GM18511 (cell line): Measurements from ENCODE around the gene TMEM240.
A peak's percentile ranks its signal among the peaks of the same experiment; 100 is the strongest.

Experiments used
- ATAC-seq: cut with Tn5 transposase; IDR thresholded peaks from one replicate; pipeline ENCODE4 v1.9.1; 2021; ENCODE audit warnings: mild to moderate bottlenecking, moderate library complexity; ENCODE audit not compliant: unreplicated experiment

The TMEM240 gene

GRCh38 chr1:1540090-1540817, at the start of gene TMEM240:
Gene TMEM240, minus strand, starts transcription at chr1:1540624. Its CDS starts 278 bp downstream, at chr1:1540346.
- no peak for ATAC-seq

DNA sequence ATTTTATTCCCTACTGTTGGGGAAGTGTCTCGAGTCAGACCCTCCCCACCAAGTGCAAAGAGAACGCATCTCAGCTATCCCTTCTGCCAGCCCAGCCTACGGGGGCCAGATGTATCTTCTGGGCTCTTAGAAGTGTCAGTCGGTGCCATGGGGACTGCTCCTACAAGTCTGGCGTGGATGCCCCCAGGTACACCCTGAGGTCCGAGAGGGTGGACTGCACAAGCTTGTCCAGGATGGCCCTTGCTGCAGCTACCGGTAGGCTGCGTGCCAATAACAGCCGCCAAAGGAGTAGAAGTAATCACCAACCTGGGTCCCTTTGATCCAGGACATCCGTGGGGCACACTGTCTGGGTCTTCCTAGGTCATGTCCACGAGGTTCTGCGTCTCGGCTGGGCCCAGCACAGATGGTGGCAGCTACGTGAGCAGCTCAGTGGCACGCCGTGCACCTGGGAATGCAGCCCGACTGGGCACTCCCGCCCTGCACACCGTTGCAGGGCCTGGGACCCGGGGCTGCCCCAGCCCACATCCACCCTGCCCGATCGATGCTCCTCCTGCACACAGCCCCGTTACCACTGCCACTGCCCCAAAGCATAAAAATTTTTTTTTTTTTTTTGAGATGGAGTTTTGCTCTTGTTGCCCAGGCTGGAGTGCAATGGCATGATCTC, 43.1 kb upstream of the TMEM240 start:
- no peak for ATAC-seq

GRCh38 chr1:1582585-1583346, 42.3 kb upstream of the TMEM240 start:
- ATAC-seq: no peak

- no peak for ATAC-seq
Observed at GRCh38 chr1:1578371-1578940, 38.0 kb upstream of the TMEM240 start.

GRCh38 chr1:1577367-1578011, 37.1 kb upstream of the TMEM240 start:
- no peak for ATAC-seq

DNA sequence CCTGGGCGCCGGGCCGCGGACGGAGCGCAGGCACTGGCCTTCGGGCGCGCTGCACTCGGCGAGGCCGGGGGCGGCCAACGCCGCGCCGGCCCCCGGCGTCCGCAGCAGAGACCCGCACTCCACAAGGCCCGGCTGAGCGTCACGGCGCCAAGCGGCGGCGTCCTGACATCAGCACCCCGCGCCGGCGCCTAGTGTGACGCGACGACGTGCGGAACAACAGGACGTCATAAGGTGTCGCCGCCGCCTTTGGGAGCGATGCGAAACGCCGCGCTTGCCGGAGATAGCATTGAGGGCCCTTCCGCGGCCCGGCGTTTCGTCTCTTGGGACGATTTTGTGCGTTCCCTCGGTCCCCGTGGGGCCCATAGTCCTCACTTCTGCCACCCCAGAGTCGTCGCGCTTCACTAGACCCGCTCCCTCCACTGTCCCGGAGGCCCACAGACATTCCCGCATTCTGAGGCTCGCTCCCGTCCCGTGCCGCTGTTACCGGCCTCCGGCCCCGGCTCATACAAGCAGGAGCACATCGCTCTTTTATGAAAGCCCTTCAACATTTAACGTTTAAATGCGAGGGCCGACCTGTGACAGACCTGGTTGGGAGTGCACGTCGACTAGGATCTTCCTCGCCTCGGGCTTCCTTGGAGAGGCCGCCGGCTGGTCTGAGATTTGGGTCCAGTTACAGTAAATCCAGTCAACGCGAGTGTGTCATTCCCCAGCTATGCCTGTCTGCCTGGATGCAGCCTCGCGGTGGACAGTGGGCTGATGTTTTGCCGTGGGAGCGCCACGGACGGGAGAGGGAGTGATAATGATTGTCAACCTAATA, 34.5 kb upstream of the TMEM240 start, which contains the start of gene SSU72:
TSS of gene SSU72 (minus strand) at position 143 of the 817 bp plus-strand sequence. CDS start 306 bp downstream, outside the sequence.
- ATAC-seq: peak; percentile 85

DNA sequence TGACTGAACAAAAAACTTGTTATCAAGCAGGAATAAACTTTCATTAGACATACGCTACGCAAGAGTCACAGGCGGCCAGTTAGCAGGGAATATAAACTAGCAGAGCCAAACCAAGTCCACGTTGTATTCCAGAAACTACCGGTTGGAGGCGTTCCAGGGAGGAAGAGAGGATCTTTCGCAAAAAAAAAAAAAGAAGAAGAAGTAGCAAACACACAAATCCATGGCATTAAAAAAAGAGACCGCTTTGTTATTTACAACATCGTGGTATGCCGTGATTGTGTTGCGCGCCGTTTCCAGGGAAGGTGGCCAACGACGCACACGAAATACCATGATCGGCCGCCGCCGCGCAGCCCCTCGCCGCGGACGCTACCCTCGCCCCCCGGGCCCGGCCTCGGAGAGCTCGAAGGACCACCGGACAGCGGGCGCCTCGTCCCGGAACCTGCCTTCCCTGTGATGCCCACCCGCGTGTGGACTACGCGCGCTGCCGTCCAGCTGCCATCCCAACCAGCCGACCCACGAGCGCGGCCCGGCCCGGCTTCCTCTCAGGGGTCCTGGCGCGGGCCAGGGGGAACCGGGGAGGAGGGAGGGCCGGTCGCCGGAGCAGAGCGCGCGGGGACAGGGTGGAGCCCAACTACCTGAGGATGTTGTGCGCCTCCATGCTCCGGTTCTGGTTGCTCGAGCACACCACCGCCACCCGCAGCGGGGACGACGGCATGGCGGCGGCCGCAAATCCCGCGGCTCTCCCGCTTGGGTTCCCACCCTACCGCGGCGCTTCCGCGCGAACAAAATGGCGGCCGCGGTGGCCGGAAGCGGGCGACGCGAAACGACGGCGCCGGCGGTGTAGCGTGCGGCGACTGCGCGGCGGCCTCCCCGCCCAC, 33.7 kb upstream of the TMEM240 start:
- ATAC-seq: peak; percentile 78

DNA sequence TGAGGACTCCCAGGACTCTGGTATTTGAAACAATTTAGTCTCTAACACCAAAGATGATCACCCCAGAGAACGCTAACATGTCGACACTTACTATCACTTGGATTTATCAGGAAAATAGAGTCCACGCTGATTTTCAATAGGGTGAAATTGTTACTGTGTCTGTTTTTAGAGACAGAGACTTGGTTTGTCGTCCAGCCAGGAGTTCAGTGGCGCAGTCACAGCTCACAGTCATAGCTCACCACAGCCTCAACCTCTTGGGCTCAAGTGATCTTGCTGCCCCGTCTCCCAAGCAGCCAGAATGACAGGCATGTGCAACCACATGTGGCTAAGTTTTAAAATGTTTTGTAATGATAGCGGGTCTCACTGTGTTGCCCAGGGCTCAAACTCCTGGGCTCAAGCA, 28.9 kb upstream of the TMEM240 start:
- no peak for ATAC-seq

DNA sequence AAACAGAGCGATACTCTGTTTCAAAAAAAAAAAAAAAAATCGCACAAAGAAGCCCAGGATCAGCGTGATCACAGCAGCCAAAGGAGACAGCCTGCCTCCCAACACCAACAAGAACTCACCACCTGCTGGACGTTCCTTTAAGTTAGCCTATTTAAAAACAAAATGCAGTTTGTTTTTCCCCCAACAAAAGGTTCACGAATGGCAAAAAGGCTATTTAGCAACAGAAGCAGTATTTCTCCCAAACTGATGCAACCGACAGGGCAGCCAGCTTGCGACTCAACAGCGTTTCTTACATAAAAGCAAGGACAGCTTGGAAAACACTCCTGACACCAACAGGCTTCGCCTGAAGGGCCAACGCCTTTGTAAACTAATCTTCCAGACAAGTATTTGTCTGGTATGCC, 27.5 kb upstream of the TMEM240 start:
- ATAC-seq: no peak

DNA sequence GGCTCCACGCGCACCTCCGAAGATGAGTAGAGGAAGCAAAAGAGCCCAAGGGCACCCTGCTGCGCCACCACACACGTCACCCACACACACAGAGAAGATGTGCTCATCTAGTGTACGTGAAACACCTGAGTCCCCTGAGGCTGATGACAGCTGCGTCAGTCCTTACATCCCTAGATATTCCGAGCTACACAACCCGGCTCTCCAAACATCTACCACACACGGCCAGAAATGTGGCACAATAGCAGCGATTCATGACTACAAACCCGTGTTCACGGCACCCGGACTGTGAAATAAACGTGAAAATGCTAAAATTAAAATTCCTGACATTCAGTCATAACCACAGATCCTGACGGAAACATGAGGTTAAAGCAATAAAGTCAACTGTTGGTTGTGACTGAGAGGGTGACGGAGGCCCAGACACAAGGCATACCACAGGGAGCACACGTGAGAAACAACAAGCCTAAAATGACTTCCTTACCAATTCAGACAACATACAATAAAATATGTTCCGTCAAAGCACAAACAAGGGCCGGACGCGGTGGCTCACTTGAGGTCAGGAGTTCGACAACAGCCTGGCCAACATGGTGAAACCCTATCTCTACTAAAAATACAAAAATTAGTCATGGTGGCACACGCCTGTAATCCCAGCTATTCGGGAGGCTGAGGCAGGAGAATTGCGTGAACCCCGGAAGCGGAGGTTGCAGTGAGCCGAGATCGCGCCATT, 26.9 kb upstream of the TMEM240 start:
- no peak for ATAC-seq

DNA sequence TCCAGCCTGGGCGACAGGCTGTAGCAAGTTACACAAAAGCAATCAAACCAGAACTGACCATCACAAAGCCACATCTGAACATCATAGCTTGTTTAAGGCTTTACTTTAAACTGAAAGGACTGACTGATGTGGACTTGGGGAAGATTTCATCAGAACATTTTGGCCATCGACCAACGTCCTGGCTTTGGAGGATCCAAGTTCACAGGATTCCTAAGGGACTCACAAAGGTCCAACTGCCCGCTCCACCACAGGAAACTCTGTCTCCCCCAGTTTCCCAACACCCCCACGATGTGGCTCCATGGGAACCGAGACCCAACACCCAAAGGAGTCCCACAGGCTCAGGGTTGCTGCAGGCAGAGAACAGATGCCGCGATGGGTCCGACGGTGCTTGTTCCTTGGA, 24.9 kb upstream of the TMEM240 start:
- no peak for ATAC-seq

- ATAC-seq: no peak
Observed at GRCh38 chr1:1564268-1564667, 23.8 kb upstream of the TMEM240 start.

DNA sequence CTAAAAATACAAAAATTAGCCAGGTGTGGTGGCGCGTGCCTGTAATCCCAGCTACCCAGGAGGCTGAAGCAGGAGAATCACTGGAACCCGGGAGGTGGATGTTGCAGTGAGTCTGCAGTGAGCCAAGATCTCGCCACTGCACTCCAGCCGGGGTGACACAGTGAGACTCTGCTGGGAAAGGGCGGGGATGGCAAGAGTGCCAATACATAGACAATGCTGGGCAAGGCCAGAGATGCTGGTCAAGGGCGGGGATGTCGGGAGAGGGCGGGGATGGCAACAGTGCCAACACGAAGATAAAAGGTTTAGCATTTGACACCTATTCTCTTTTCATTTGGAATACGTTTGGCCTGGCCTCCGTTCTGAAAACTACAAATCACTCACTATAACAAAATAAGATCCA, 23.3 kb upstream of the TMEM240 start:
- no peak for ATAC-seq

GRCh38 chr1:1562556-1563195, 22.3 kb upstream of the TMEM240 start:
- ATAC-seq: no peak

- ATAC-seq: no peak
Observed at GRCh38 chr1:1561801-1562470, 21.5 kb upstream of the TMEM240 start.

DNA sequence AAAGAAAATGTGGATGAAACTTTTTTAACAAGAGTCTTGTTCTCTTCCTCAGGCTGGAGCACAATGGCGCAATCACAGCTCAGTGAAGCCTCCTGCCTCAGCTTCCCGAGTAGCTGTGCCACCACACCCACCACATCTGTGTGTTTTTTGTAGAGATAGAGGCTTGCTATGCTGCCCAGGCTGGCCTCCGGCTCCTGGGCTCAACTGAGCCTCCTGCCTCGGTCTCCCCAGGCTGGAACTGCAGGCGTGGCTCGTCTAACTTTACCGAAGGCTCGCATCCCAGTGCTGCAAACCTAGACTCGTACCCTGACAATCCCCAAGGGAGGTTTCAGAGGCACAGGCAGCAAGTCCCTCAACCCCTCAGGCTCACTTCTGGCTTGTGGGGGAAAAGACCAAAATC, 19.8 kb upstream of the TMEM240 start:
- no peak for ATAC-seq

DNA sequence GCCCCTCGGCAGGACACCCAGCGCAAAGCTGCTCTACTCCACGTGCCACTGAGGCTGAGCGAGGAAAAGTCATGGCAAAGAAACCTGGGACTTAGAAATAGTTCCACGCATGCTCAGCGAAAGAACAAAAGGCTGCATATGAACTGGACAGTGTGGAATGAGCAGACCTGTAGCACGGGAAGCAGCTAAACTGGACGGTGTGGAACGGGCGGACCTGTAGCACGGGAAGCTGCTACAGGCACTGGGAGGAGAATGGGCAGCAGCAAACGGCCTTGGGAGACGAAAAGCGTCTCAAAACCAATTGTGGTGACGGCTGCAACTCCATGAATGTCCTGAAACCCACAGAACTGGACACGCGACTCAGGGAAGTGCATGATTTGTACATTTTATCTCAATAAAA, 18.6 kb upstream of the TMEM240 start:
- ATAC-seq: no peak
